ENCODE measurements around the gene RAB24. TPM values are rescaled to one million over a fixed set of nuclear protein-coding genes. Genes with fewer than 3 reads are reported as not detected.

The RAB24 gene
- total RNA-seq, 4 donors from 2014 or later, result 52.2 to 98.5 (median 73.7) TPM

DNA sequence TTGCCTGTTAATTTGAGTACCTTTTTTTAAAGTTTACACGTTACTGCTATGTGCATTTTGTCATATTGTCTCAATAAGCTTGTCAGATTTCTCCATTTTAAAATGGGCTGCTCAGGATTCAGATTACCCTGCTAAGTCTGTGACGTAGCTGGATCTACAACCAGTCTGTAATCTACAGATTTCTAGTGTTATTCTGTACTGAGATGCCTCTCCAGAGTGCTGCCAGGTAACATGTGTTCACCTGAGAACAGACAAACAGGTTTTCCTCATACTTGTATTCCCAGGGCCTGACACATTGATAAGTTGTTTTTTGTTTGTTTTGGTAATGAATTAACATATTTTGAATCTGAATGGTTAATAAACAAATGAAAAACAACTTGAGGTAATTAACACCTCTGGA, 15.3 kb downstream of the RAB24 start:
- 78 to 92% methylated on average over 2 of the region's 2 CpGs for WGBS, 2 donors
- intact Hi-C loops (cut with DNase I; ENCODE audit: low total_unique reads), result no loop called here
- H3K4me3 ChIP-seq (ENCODE audit: low read depth, poor library complexity, severe bottlenecking), result no peak overlapping the region
- DNase-seq (ENCODE audit: low spot score in 2 of 2), result no peak
- no peak for TF ChIP-seq POLR2A (IDR thresholded peaks at IDR 0.05)
- TF ChIP-seq, protein P1, sequence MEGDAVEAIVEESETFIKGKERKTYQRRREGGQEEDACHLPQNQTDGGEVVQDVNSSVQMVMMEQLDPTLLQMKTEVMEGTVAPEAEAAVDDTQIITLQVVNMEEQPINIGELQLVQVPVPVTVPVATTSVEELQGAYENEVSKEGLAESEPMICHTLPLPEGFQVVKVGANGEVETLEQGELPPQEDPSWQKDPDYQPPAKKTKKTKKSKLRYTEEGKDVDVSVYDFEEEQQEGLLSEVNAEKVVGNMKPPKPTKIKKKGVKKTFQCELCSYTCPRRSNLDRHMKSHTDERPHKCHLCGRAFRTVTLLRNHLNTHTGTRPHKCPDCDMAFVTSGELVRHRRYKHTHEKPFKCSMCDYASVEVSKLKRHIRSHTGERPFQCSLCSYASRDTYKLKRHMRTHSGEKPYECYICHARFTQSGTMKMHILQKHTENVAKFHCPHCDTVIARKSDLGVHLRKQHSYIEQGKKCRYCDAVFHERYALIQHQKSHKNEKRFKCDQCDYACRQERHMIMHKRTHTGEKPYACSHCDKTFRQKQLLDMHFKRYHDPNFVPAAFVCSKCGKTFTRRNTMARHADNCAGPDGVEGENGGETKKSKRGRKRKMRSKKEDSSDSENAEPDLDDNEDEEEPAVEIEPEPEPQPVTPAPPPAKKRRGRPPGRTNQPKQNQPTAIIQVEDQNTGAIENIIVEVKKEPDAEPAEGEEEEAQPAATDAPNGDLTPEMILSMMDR (IDR thresholded peaks at IDR 0.05), result no peak

DNA sequence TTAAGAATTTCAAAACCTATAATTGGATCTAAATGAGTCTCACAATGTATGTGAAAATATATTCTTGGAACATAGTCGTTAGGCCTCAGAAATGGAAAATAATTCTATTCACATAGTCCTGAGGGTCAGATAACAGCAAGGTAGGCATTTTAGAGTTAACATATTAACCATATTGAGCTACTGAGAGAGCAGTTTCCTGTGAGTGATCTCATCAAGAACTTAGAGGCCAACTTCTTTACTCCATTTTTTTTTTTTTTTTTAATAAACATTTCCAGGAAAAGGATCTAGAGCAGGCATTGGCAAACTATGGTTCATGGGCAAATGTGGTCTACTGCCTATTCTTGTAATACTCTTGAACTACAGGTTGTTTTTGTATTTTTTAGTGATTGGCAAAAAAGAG, 26.6 kb downstream of the RAB24 start:
- DNase-seq (ENCODE audit: low spot score in 2 of 2), result no peak
- TF ChIP-seq, protein P1 (IDR thresholded peaks at IDR 0.05), result no peak
- no peak for TF ChIP-seq POLR2A (IDR thresholded peaks at IDR 0.05)
- WGBS, 2 donors, result 56 to 74% methylated on average over 1 of the region's 1 CpG

DNA sequence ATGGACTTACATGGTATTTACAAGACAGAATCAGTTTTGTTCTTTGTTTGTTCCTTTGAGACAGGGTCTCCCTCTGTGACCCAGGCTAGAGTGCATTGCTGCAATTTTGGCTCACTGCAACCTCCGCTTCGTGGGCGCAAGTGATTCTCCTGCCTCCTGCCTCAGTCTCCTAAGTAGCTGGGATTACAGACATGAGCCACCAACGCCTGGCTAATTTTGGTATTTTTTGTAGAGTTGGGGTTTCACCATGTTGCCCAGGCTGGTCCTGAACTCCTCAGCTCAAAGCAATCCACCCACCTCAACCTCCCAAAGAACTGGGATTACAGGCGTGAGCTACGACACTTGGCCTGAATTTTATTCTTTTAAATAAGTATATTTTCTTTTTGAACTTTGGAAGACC, 27.6 kb downstream of the RAB24 start:
- intact Hi-C loops (cut with DNase I; ENCODE audit: low total_unique reads), result no loop called here
- H3K4me3 ChIP-seq (ENCODE audit: low read depth, poor library complexity, severe bottlenecking), result no peak overlapping the region
- WGBS, 2 donors, result 80 to 93% methylated on average over 6 of the region's 6 CpGs
- DNase-seq (ENCODE audit: low spot score in 2 of 2), result no peak
- no peak for TF ChIP-seq POLR2A (IDR thresholded peaks at IDR 0.05)
- TF ChIP-seq, protein P1 (IDR thresholded peaks at IDR 0.05), result no peak

More for the DNA sequence above, 26.6 kb downstream of the RAB24 start:
- intact Hi-C loops (cut with DNase I; ENCODE audit: low total_unique reads), result no loop called here
- H3K4me3 ChIP-seq (ENCODE audit: low read depth, poor library complexity, severe bottlenecking), result no peak overlapping the region

DNA sequence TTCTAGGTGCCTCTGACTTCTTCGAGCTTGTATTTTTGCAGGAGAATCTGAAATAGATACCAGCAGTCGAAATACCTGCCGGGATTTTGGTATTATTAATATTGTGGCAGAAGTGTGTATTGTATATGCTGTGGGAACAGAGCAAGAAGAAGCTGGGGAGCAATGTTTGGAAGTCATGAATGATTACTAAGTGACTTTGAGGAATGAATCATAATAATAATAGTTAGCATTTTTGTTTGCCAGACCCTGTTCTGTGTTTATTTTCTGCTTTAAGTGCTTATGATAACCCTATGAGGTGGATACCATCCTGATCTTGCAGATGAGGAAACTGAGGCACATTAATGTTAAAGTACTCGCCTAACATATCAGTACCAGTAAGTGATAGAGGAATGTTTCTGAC, 32.4 kb downstream of the RAB24 start:
- intact Hi-C loops (cut with DNase I; ENCODE audit: low total_unique reads), result no loop called here
- TF ChIP-seq, protein P1 (IDR thresholded peaks at IDR 0.05), result no peak
- TF ChIP-seq POLR2A (IDR thresholded peaks at IDR 0.05), result no peak
- 78 to 79% methylated on average over 4 of the region's 4 CpGs for WGBS, 2 donors
- H3K4me3 ChIP-seq (ENCODE audit: low read depth, poor library complexity, severe bottlenecking), result no peak overlapping the region
- no peak for DNase-seq (ENCODE audit: low spot score in 2 of 2)

DNA sequence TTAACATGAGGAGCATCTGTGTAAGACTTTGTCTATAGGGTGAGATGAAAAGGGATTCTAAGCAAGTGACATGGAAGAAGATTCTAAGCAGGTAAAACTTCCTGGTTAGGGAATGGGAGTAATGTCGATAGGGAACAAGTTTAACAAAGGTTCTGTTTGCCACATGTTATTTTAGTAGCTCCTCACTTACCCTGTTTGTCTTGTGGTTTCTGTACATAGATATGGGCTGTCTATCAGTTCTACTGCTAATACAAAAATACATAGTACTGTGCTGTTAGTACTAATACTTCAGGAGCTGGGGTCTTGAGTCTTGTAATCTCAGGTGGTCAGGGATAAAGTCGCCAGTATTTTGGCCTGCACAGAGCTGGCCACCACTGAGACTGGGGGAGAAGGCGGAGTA, 32.9 kb downstream of the RAB24 start:
- WGBS, 2 donors, result 69 to 80% methylated on average over 3 of the region's 3 CpGs
- no peak for DNase-seq (ENCODE audit: low spot score in 2 of 2)
- intact Hi-C loops (cut with DNase I; ENCODE audit: low total_unique reads), result no loop called here
- H3K4me3 ChIP-seq (ENCODE audit: low read depth, poor library complexity, severe bottlenecking), result no peak overlapping the region
- no peak for TF ChIP-seq POLR2A (IDR thresholded peaks at IDR 0.05)
- TF ChIP-seq, protein P1 (IDR thresholded peaks at IDR 0.05), result no peak

DNA sequence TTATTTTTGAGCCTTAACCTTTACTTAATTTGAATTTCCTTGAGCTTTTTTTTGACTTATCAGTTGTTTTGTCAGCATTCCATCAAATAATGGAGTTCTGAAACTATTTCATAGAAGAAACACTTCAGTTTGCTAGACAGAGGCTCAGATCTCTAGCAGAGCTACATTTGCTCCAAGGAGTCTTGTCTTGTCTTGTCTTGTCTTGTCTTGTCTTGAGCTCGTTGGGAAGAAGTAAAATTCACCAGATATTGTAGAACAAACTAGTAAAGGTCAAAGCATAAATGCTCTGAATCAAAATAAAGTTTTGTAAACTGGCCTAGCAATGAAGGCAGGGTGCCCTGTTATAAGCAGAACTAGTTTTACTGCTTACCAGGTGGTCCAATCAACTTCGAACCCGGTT, 33.5 kb downstream of the RAB24 start:
- no peak overlapping the region for H3K4me3 ChIP-seq (ENCODE audit: low read depth, poor library complexity, severe bottlenecking)
- DNase-seq (ENCODE audit: low spot score in 2 of 2), result no peak
- TF ChIP-seq POLR2A (IDR thresholded peaks at IDR 0.05), result no peak
- TF ChIP-seq, protein P1 (IDR thresholded peaks at IDR 0.05), result no peak
- intact Hi-C loops (cut with DNase I; ENCODE audit: low total_unique reads), result no loop called here
- WGBS, 2 donors, result 42 to 59% methylated on average over 3 of the region's 3 CpGs
